Measurements from ENCODE around the gene BUB3. TPM values are rescaled to one million over a fixed set of nuclear protein-coding genes. Genes with fewer than 3 reads are reported as not detected.

BUB3 gene
- total RNA-seq, 1 experiment from 2014 or later, result 180 TPM

DNA sequence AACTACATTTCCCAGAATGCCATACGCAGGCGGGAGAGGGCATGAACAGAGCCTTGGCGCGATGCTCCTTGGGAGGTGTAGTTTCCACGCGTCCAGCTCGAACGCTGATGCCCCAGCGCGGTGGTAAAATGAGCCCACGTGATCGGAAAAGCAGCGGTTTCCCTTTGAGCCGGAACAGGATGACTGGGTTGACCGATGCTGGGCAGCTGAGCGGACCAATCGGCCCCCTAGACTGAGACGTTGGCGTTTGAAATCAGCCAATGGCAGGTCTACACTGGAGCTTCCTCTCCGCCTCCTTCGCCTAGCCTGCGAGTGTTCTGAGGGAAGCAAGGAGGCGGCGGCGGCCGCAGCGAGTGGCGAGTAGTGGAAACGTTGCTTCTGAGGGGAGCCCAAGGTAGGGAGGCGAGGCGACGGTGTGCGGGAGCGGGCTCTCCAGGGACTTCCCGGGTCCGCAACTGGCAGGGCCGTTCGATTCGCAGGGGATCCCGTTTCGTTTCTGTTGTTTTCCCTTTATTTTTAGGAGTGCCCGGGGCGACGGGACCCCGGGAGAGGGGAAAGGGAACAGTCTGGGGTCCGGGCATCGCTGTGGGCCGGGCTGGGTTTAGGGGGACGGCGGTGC lies at the start of gene BUB3 (continued):
- TF ChIP-seq PRRX2 (CRISPR knock-in tag; IDR thresholded peaks at IDR 0.05) (no peak), ZBTB21 (CRISPR knock-in tag; IDR thresholded peaks at IDR 0.05; ENCODE audit: borderline replicate concordance) (no peak), GRHL2 (CRISPR knock-in tag; IDR thresholded peaks at IDR 0.05; ENCODE audit: insufficient replicate concordance, severe bottlenecking) (no peak), CBFB (CRISPR knock-in tag; IDR thresholded peaks at IDR 0.05; ENCODE audit: low read depth) (no peak), TEAD4 (CRISPR knock-in tag; IDR thresholded peaks at IDR 0.05) (no peak), GTF2I (CRISPR knock-in tag; conservative IDR thresholded peaks at IDR 0.05) (no peak), ZNF263 (CRISPR knock-in tag; IDR thresholded peaks at IDR 0.05; ENCODE audit: low read depth) (no peak), CREB1 (CRISPR knock-in tag; IDR thresholded peaks at IDR 0.05) (no peak), JUN (CRISPR knock-in tag; IDR thresholded peaks at IDR 0.05) (no peak), SMAD4 (CRISPR knock-in tag; IDR thresholded peaks at IDR 0.05) (no peak), SP1 (CRISPR knock-in tag; conservative IDR thresholded peaks at IDR 0.05) (peak; percentile 69), ZNF423 (CRISPR knock-in tag; IDR thresholded peaks at IDR 0.05) (no peak), ESRRA (CRISPR knock-in tag; IDR thresholded peaks at IDR 0.05; ENCODE audit: borderline replicate concordance) (no peak)
- TF ChIP-seq, protein P1, sequence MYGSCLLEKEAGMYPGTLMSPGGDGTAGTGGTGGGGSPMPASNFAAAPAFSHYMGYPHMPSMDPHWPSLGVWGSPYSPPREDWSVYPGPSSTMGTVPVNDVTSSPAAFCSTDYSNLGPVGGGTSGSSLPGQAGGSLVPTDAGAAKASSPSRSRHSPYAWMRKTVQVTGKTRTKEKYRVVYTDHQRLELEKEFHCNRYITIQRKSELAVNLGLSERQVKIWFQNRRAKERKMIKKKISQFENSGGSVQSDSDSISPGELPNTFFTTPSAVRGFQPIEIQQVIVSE (CRISPR knock-in tag; IDR thresholded peaks at IDR 0.05; ENCODE audit: borderline replicate concordance), result no peak
- TF ChIP-seq, protein P2, sequence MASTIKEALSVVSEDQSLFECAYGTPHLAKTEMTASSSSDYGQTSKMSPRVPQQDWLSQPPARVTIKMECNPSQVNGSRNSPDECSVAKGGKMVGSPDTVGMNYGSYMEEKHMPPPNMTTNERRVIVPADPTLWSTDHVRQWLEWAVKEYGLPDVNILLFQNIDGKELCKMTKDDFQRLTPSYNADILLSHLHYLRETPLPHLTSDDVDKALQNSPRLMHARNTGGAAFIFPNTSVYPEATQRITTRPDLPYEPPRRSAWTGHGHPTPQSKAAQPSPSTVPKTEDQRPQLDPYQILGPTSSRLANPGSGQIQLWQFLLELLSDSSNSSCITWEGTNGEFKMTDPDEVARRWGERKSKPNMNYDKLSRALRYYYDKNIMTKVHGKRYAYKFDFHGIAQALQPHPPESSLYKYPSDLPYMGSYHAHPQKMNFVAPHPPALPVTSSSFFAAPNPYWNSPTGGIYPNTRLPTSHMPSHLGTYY (CRISPR knock-in tag; IDR thresholded peaks at IDR 0.05), result no peak
- TF ChIP-seq, protein P3, sequence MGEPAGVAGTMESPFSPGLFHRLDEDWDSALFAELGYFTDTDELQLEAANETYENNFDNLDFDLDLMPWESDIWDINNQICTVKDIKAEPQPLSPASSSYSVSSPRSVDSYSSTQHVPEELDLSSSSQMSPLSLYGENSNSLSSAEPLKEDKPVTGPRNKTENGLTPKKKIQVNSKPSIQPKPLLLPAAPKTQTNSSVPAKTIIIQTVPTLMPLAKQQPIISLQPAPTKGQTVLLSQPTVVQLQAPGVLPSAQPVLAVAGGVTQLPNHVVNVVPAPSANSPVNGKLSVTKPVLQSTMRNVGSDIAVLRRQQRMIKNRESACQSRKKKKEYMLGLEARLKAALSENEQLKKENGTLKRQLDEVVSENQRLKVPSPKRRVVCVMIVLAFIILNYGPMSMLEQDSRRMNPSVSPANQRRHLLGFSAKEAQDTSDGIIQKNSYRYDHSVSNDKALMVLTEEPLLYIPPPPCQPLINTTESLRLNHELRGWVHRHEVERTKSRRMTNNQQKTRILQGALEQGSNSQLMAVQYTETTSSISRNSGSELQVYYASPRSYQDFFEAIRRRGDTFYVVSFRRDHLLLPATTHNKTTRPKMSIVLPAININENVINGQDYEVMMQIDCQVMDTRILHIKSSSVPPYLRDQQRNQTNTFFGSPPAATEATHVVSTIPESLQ (CRISPR knock-in tag; IDR thresholded peaks at IDR 0.05), result no peak
- TF ChIP-seq, protein P4, sequence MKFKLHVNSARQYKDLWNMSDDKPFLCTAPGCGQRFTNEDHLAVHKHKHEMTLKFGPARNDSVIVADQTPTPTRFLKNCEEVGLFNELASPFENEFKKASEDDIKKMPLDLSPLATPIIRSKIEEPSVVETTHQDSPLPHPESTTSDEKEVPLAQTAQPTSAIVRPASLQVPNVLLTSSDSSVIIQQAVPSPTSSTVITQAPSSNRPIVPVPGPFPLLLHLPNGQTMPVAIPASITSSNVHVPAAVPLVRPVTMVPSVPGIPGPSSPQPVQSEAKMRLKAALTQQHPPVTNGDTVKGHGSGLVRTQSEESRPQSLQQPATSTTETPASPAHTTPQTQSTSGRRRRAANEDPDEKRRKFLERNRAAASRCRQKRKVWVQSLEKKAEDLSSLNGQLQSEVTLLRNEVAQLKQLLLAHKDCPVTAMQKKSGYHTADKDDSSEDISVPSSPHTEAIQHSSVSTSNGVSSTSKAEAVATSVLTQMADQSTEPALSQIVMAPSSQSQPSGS (CRISPR knock-in tag; IDR thresholded peaks at IDR 0.05; ENCODE audit: borderline replicate concordance, low read depth), result no peak

DNA sequence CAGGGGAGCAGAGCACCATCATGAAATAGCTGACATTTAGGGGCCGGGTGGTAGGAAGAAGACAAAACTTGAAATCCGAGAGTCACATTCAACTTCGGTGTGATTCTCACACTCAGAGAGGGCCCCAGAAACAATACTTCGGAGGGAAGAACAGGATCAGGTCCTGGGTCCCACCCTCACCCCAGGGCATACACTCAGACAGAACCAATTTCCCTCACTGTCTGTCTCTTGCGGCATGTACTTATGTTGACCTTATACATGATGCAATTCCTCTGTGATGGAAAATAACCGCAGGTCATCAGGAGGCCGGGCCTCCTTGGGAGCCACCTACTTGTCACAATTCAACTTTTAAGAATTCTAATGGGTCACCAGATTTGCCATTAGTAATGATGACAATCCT lies 44.7 kb upstream of the BUB3 start:
- Mint-ChIP-seq H3K4me3 (no peak overlapping the region), H3K9me3 (no peaks in the 10 kb centered on the region), H3K36me3 (no peaks in the 10 kb centered on the region), H3K27me3 (ENCODE audit: low read depth) (peaks cover 10% of the 10 kb centered on the region), H3K27ac (no peak overlapping the region), H3K4me1 (peaks cover 5% of the 10 kb centered on the region)
- ChIA-PET POLR2A (no interaction called here), CTCF (interaction anchor here (1.3 to 1.4 kb wide), 2 partner anchors 8 to 66 kb away, joined by 4 to 6 read pairs; no protein-coding TSS in a partner anchor)
- TF ChIP-seq, protein P3 (CRISPR knock-in tag; IDR thresholded peaks at IDR 0.05), result no peak
- peak; percentile 92 for TF ChIP-seq GABPB1 (CRISPR knock-in tag; IDR thresholded peaks at IDR 0.05)
- ATAC-seq (no peak), DNase-seq (ENCODE audit: low spot score) (no peak)
